HEK293T (cell line): Measurements from ENCODE around the gene MRO.

Experiments
- CTCF ChIA-PET: fragments of 350-600 bp; formaldehyde crosslinking; extraction: SDS; loops from one replicate; lab custom pipeline; 2021; ENCODE audit warnings: antibody characterized with exemption, inconsistent platforms; lab: Yijun Ruan, JAX
- POLR2A ChIA-PET: fragments of 350-600 bp; formaldehyde crosslinking; extraction: SDS; loops from one replicate; lab custom pipeline; 2020; ENCODE audit warnings: antibody characterized with exemption, inconsistent platforms; lab: Yijun Ruan, JAX
- DNase-seq: peaks from one replicate; pipeline ENCODE4 v3.0.0; 2012; ENCODE audit warnings: mixed read lengths; ENCODE audit errors: extremely low spot score
- ARNT ChIP-seq: fragments of 450-650 bp; IDR thresholded peaks from 2 replicates; pipeline ENCODE4 v1.6.1; 2017; ENCODE audit warnings: mild to moderate bottlenecking
- BHLHE40 ChIP-seq: fragments of 450-650 bp; IDR thresholded peaks from 2 replicates; pipeline ENCODE4 v1.6.1; 2016; ENCODE audit warnings: mild to moderate bottlenecking, moderate library complexity, borderline replicate concordance
- CTBP1 ChIP-seq: fragments of 450-650 bp; IDR thresholded peaks from 2 replicates; pipeline ENCODE4 v1.6.1; 2016; ENCODE audit warnings: borderline replicate concordance
- ELF4 ChIP-seq: fragments of 450-650 bp; IDR thresholded peaks from 2 replicates; pipeline ENCODE4 v1.6.1; 2017; ENCODE audit warnings: antibody characterized with exemption
- FOXA1 ChIP-seq: fragments of 450-650 bp; IDR thresholded peaks from 2 replicates; pipeline ENCODE4 v1.6.1; 2016; ENCODE audit warnings: mild to moderate bottlenecking
- FOXK2 ChIP-seq: fragments of 450-650 bp; IDR thresholded peaks from 2 replicates; pipeline ENCODE4 v1.6.1; 2016; ENCODE audit warnings: mild to moderate bottlenecking
- FOXM1 ChIP-seq: fragments of 450-650 bp; IDR thresholded peaks from 2 replicates; pipeline ENCODE4 v1.6.1; 2017; ENCODE audit warnings: mild to moderate bottlenecking, borderline replicate concordance
- HDGF ChIP-seq: fragments of 450-650 bp; IDR thresholded peaks from 2 replicates; pipeline ENCODE4 v1.6.1; 2017; ENCODE audit warnings: antibody characterized with exemption, borderline replicate concordance
- L3MBTL2 ChIP-seq: fragments of 450-650 bp; conservative IDR thresholded peaks from 2 replicates; pipeline ENCODE4 v1.6.1; 2016; ENCODE audit warnings: mild to moderate bottlenecking
- LEF1 ChIP-seq: fragments of 450-650 bp; IDR thresholded peaks from 2 replicates; pipeline ENCODE4 v1.6.1; 2017; ENCODE audit warnings: mild to moderate bottlenecking, borderline replicate concordance
- NFRKB ChIP-seq: fragments of 450-650 bp; IDR thresholded peaks from 2 replicates; pipeline ENCODE4 v1.6.1; 2016; ENCODE audit warnings: mild to moderate bottlenecking, moderate library complexity
- SP1 ChIP-seq: fragments of 450-650 bp; IDR thresholded peaks from 2 replicates; pipeline ENCODE4 v1.6.1; 2017
- SUZ12 ChIP-seq: fragments of 450-650 bp; IDR thresholded peaks from 2 replicates; pipeline ENCODE4 v1.6.1; 2016; ENCODE audit warnings: mild to moderate bottlenecking
- TARDBP ChIP-seq: fragments of 450-650 bp; IDR thresholded peaks from 2 replicates; pipeline ENCODE4 v1.6.1; 2016
- ZNF384 ChIP-seq: fragments of 450-650 bp; IDR thresholded peaks from 2 replicates; pipeline ENCODE4 v1.6.1; 2016
- TF ChIP-seq, protein P1 (sequence below): fragments of 450-650 bp; IDR thresholded peaks from 2 replicates; pipeline ENCODE4 v1.6.1; 2016

MRO gene

DNA sequence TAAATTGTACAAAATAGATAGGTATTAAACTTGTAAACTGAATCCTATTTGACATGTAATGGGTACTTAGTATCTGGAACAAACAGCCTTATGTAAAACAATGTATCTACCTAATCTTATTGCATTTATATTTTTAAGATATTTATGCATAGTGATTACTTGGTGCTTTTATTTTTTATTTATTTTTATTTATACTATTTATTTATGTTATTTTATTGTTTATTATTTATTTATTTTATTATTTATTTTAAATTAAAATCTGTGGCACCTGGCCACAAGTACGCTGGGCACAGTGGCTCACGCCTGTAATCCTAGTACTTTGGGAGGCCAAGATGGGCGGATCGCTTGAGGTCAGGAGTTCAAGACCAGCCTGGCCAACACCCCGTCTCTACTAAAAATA is 26.9 kb downstream of the MRO start:
- POLR2A ChIA-PET, result no interaction called here
- no peak for TF ChIP-seq SP1
- no peak for TF ChIP-seq SUZ12
- no peak for TF ChIP-seq ELF4
- no peak for TF ChIP-seq HDGF
- no peak for TF ChIP-seq FOXM1
- TF ChIP-seq NFRKB, result no peak
- TF ChIP-seq ARNT, result no peak
- TF ChIP-seq FOXA1, result no peak
- no peak for TF ChIP-seq TARDBP
- no peak for TF ChIP-seq CTBP1
- TF ChIP-seq ZNF384, result no peak
- TF ChIP-seq, protein P1, sequence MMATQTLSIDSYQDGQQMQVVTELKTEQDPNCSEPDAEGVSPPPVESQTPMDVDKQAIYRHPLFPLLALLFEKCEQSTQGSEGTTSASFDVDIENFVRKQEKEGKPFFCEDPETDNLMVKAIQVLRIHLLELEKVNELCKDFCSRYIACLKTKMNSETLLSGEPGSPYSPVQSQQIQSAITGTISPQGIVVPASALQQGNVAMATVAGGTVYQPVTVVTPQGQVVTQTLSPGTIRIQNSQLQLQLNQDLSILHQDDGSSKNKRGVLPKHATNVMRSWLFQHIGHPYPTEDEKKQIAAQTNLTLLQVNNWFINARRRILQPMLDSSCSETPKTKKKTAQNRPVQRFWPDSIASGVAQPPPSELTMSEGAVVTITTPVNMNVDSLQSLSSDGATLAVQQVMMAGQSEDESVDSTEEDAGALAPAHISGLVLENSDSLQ, result no peak
- TF ChIP-seq LEF1, result no peak
- no peak for TF ChIP-seq L3MBTL2
- CTCF ChIA-PET, result interaction anchor here (0.7 kb wide), 1 partner anchor 87 kb away, joined by 3 read pairs; no protein-coding TSS in a partner anchor
- no peak for DNase-seq

DNA sequence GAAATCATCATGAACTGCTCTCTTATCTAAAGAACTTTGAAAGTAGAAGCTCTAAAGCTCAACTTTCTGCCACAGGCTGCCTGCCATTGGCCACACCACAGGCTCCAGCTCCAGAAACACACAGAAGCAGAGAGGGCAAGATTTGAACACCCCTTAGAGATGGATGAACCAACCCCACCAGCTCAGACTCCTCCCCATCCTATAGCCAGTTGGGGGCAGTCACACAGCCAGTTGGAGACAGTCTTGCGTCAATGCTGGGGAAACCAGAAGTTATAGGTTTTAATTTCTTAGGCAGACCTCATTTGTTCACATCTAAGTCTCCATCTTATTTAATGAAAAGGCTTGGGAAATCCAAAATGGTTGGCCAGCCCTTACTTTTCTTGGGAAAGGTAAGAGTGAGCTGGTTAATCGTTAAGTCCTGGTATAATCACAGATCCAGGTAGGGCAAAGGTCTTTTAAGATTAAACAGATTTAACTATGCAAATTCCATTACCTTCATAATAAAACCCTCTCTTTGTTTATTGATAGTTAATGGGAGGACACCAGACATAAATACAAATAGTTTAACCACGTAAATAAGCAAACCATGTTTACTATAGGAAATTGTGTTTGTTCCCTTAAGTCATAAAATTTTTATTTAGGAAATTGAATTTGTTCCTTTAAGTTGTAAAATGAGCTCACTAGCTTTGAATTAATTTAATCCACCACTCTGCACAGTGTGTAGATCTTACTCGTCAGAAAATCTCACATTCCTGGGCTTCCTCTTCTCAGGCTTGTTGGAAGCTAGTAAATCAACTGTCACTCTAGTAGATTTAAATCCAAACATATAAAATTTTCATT is 28.0 kb downstream of the MRO start:
- ChIA-PET CTCF (interaction anchor here (0.7 kb wide), 1 partner anchor 89 kb away, joined by 3 read pairs; no protein-coding TSS in a partner anchor), POLR2A (interaction anchor here (1.1 kb wide), 1 partner anchor 12 kb away, joined by 3 read pairs; no protein-coding TSS in a partner anchor)
- no peak for DNase-seq
- TF ChIP-seq FOXK2, result no peak
- no peak for TF ChIP-seq FOXM1
- no peak for TF ChIP-seq FOXA1
- no peak for TF ChIP-seq BHLHE40
- TF ChIP-seq, protein P1, result no peak
- TF ChIP-seq ARNT, result no peak
- no peak for TF ChIP-seq L3MBTL2
- TF ChIP-seq SP1, result no peak
- TF ChIP-seq TARDBP, result no peak
- no peak for TF ChIP-seq SUZ12
- no peak for TF ChIP-seq NFRKB
- TF ChIP-seq HDGF, result no peak
- TF ChIP-seq ZNF384, result no peak
- TF ChIP-seq ELF4, result no peak

DNA sequence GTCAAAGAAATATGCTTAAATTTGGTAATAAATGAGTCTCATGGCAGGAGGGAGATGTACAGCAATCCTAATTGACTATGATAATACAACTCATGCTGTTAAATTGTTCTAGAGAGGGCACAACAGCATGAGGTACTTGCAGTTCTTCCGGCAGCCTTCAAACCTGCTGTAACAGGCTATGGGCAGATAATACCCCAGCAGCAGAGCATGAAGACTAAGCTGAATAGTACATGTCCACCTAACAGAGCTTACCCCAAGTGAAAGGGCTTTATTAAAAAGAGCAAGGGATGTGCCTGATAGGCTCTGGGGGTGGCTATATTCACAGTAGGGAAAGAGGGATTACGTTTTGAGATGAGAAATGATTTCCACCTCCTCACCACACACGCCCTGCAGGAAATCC is 28.9 kb downstream of the MRO start:
- no peak for DNase-seq
- ChIA-PET POLR2A (interaction anchor here (1.1 kb wide), 1 partner anchor 11 kb away, joined by 3 read pairs; no protein-coding TSS in a partner anchor), CTCF (no interaction called here)
- TF ChIP-seq TARDBP (no peak), CTBP1 (no peak), ELF4 (no peak), SP1 (no peak), NFRKB (no peak), ZNF384 (no peak), FOXA1 (no peak)

DNA sequence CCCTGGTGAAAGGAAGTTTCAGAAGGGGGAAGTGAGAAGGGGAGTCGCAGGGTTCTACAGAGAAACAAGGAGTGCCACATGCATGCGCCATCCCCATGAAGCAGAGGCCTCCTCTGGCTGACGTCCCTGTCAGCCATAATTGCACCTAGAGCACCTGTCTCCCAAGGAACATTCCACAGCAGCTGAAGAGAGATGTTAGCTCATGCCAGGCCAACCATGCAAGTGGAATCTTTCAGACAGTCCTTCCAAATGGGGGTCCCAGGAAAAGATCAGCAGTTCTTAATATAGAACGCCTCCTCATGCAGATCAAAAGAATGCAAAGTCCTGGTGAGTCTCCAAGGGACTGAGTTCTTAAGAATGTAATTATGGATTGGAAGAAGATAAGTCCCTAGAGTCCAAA is 29.6 kb downstream of the MRO start:
- DNase-seq, result no peak
- TF ChIP-seq BHLHE40, result no peak
- no peak for TF ChIP-seq ZNF384
- TF ChIP-seq ARNT, result no peak
- no peak for TF ChIP-seq SUZ12
- ChIA-PET CTCF (no interaction called here), POLR2A (interaction anchor here (1.1 kb wide), 1 partner anchor 10 kb away, joined by 3 read pairs; no protein-coding TSS in a partner anchor)

DNA sequence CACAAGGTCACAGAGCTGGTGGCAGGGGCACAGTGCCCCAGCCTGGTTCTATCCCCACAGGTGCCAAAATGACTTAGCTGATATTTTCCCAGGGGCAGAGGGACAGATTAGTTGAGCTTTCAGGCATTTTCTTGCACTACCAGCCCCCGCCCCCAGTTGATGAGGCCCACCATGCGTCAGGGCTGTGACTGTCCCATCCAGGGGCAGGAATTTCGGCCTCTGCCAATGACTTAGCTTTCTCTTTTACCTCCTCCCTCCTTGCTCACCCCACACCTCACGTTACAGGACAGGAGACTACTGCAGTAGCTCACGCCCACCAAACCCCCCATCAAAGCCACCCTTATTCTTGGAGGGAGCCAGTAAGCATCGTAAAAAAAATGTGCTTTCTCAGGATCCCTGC is 31.5 kb downstream of the MRO start:
- CTCF ChIA-PET, result interaction anchor here (0.9 kb wide), 1 partner anchor 126 kb away, joined by 3 read pairs; no protein-coding TSS in a partner anchor
- POLR2A ChIA-PET, result no interaction called here
- DNase-seq, result no peak
- TF ChIP-seq FOXM1 (no peak), ZNF384 (no peak), L3MBTL2 (no peak), ELF4 (no peak), TARDBP (no peak), ARNT (no peak), LEF1 (no peak), CTBP1 (no peak), FOXA1 (no peak), FOXK2 (no peak), BHLHE40 (no peak), SUZ12 (no peak), NFRKB (no peak)
- TF ChIP-seq, protein P1, result no peak

DNA sequence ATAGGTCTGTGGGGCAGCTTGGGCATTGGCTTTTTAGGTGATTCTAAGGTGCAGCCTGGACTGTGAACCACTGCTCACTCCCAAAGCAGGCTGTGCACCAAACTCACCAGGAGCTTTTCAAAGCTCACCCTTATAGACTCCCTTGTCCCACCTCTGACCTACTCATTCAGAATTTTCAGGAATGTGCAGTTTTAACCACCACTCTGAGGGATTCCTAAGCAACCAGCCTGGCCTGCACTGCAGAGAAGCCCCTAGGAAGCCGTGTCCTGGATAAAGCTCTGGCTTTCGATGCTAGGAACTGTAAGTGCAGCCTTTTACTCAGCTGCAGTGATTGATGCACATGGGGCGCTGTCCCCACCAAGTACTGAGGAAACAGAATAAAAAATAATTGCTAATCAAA is 33.0 kb downstream of the MRO start:
- ChIA-PET POLR2A (no interaction called here), CTCF (interaction anchor here (0.7 to 1.1 kb wide), 2 partner anchors 144 to 278 kb away, joined by 3 read pairs; no protein-coding TSS in a partner anchor)
- no peak for TF ChIP-seq BHLHE40
- no peak for TF ChIP-seq SUZ12
- TF ChIP-seq ARNT, result no peak
- no peak for TF ChIP-seq L3MBTL2
- TF ChIP-seq NFRKB, result no peak
- TF ChIP-seq SP1, result no peak
- no peak for TF ChIP-seq LEF1
- no peak for DNase-seq
